ENCODE results near the gene CEP72. TPM values are rescaled to one million over a fixed set of nuclear protein-coding genes. Genes with fewer than 3 reads are reported as not detected.

Gene CEP72
- total and polyA plus RNA-seq, 5 experiments from 2014 or later, result 2.8 to 28.8 (median 6.4) TPM

GRCh38 chr5:638501-639252 lies 26.5 kb downstream of the CEP72 start:
- no peaks in the 10 kb centered on the region for H3K27me3 Mint-ChIP-seq
- H3K36me3 Mint-ChIP-seq, result peaks cover 10 to 79% (median 30%) of the 10 kb centered on the region in 3 donors
- peaks cover 0 to 2% (median 0%) of the 10 kb centered on the region in 4 donors for H3K4me1 Mint-ChIP-seq
- peaks cover 0 to 3% (median 0%) of the 10 kb centered on the region in 9 donors for H3K9me3 Mint-ChIP-seq
- no peak overlapping the region for H3K27ac Mint-ChIP-seq
- ATAC-seq (no peak), DNase-seq (no peak)
- POLR2A ChIA-PET, result no interaction called here
- H3K4me3 Mint-ChIP-seq, result no peak overlapping the region

GRCh38 chr5:639253-639530 lies 27.1 kb downstream of the CEP72 start:
- Mint-ChIP-seq H3K4me3 (no peak overlapping the region), H3K9me3 (peaks cover 0 to 3% (median 0%) of the 10 kb centered on the region in 9 donors), H3K4me1 (peaks cover 0 to 2% (median under 1%) of the 10 kb centered on the region in 4 donors), H3K27me3 (no peaks in the 10 kb centered on the region), H3K36me3 (peaks cover 10 to 76% (median 25%) of the 10 kb centered on the region in 3 donors), H3K27ac (no peak overlapping the region)
- DNase-seq (no peak), ATAC-seq (no peak)
- POLR2A ChIA-PET, result no interaction called here

- no peak overlapping the region for H3K27ac Mint-ChIP-seq
- POLR2A ChIA-PET, result no interaction called here
- peaks cover 0 to 3% (median 0%) of the 10 kb centered on the region in 9 donors for H3K9me3 Mint-ChIP-seq
- H3K4me1 Mint-ChIP-seq, result peaks cover 0 to 3% (median 1%) of the 10 kb centered on the region in 4 donors
- H3K27me3 Mint-ChIP-seq, result no peaks in the 10 kb centered on the region
- ATAC-seq, result no peak
- no peak overlapping the region for H3K4me3 Mint-ChIP-seq
- no peak for DNase-seq
- H3K36me3 Mint-ChIP-seq, result peaks cover 6 to 75% (median 20%) of the 10 kb centered on the region in 3 donors
These were observed 27.6 kb downstream of the CEP72 start for GRCh38 chr5:639584-640213.

- Mint-ChIP-seq H3K36me3 (peaks cover 5 to 73% (median 11%) of the 10 kb centered on the region in 3 donors), H3K27me3 (no peaks in the 10 kb centered on the region), H3K27ac (no peak overlapping the region), H3K4me3 (no peak overlapping the region), H3K9me3 (peaks cover 0 to 3% (median 0%) of the 10 kb centered on the region in 9 donors), H3K4me1 (peaks cover 0 to 3% (median 1%) of the 10 kb centered on the region in 4 donors)
- POLR2A ChIA-PET, result no interaction called here
- ATAC-seq (no peak), DNase-seq (no peak)
These were observed 28.6 kb downstream of the CEP72 start for GRCh38 chr5:640461-641330.

GRCh38 chr5:641331-641765 lies 29.2 kb downstream of the CEP72 start:
- Mint-ChIP-seq H3K4me3 (no peak overlapping the region), H3K9me3 (no peaks in the 10 kb centered on the region), H3K36me3 (peaks cover 0 to 73% (median 5%) of the 10 kb centered on the region in 3 donors), H3K27me3 (no peaks in the 10 kb centered on the region), H3K27ac (no peak overlapping the region), H3K4me1 (peaks cover 0 to 3% (median 1%) of the 10 kb centered on the region in 4 donors)
- POLR2A ChIA-PET, result no interaction called here
- ATAC-seq (no peak), DNase-seq (no peak)

- peaks cover 0 to 64% (median 0%) of the 10 kb centered on the region in 3 donors for H3K36me3 Mint-ChIP-seq
- POLR2A ChIA-PET, result interaction anchor here (0.6 kb wide), 1 partner anchor 371 kb away, joined by 4 read pairs; the partner anchor contains the start of gene PDCD6
These were observed 30.3 kb downstream of the CEP72 start for GRCh38 chr5:642481-642880.

GRCh38 chr5:643351-643801 lies 31.2 kb downstream of the CEP72 start:
- H3K9me3 Mint-ChIP-seq, result no peaks in the 10 kb centered on the region
- H3K4me1 Mint-ChIP-seq, result peaks cover 0 to 3% (median 1%) of the 10 kb centered on the region in 4 donors
- no peak for ATAC-seq
- POLR2A ChIA-PET, result interaction anchor here (0.6 kb wide), 1 partner anchor 372 kb away, joined by 4 read pairs; the partner anchor contains the start of gene PDCD6
- no peak overlapping the region for H3K27ac Mint-ChIP-seq
- DNase-seq, result no peak
- H3K36me3 Mint-ChIP-seq, result peaks cover 0 to 59% (median 0%) of the 10 kb centered on the region in 3 donors
- no peaks in the 10 kb centered on the region for H3K27me3 Mint-ChIP-seq
- H3K4me3 Mint-ChIP-seq, result no peak overlapping the region

More at GRCh38 chr5:642481-642880, 30.3 kb downstream of the CEP72 start:
- no peak overlapping the region for H3K27ac Mint-ChIP-seq
- ATAC-seq (no peak), DNase-seq (no peak)
- H3K27me3 Mint-ChIP-seq, result no peaks in the 10 kb centered on the region
- H3K4me3 Mint-ChIP-seq, result no peak overlapping the region
- H3K4me1 Mint-ChIP-seq, result peaks cover 0 to 3% (median 1%) of the 10 kb centered on the region in 4 donors
- no peaks in the 10 kb centered on the region for H3K9me3 Mint-ChIP-seq

- H3K27ac Mint-ChIP-seq, result no peak overlapping the region
- peaks cover 0 to 3% (median 1%) of the 10 kb centered on the region in 4 donors for H3K4me1 Mint-ChIP-seq
- peaks cover 0 to 55% (median 0%) of the 10 kb centered on the region in 3 donors for H3K36me3 Mint-ChIP-seq
- H3K4me3 Mint-ChIP-seq, result no peak overlapping the region
- no peaks in the 10 kb centered on the region for H3K27me3 Mint-ChIP-seq
- no peaks in the 10 kb centered on the region for H3K9me3 Mint-ChIP-seq
- ATAC-seq, result no peak
- POLR2A ChIA-PET, result no interaction called here
- DNase-seq, result no peak
These were observed 31.7 kb downstream of the CEP72 start for GRCh38 chr5:643811-644271.

- no peak for DNase-seq
- POLR2A ChIA-PET, result no interaction called here
- no peak for ATAC-seq
- H3K36me3 Mint-ChIP-seq, result peaks cover 0 to 51% (median 0%) of the 10 kb centered on the region in 3 donors
- no peak overlapping the region for H3K4me3 Mint-ChIP-seq
- H3K4me1 Mint-ChIP-seq, result peaks cover 0 to 3% (median 1%) of the 10 kb centered on the region in 4 donors
- no peak overlapping the region for H3K27ac Mint-ChIP-seq
- H3K9me3 Mint-ChIP-seq, result no peaks in the 10 kb centered on the region
- H3K27me3 Mint-ChIP-seq, result no peaks in the 10 kb centered on the region
These were observed 32.4 kb downstream of the CEP72 start for GRCh38 chr5:644509-644908.

- H3K4me1 Mint-ChIP-seq, result peaks cover 0 to 3% (median 1%) of the 10 kb centered on the region in 4 donors
- H3K36me3 Mint-ChIP-seq, result peaks cover 0 to 47% (median 0%) of the 10 kb centered on the region in 3 donors
- no peaks in the 10 kb centered on the region for H3K9me3 Mint-ChIP-seq
- no peak overlapping the region for H3K4me3 Mint-ChIP-seq
- DNase-seq (no peak), ATAC-seq (no peak)
- no peak overlapping the region for H3K27ac Mint-ChIP-seq
- no peaks in the 10 kb centered on the region for H3K27me3 Mint-ChIP-seq
- POLR2A ChIA-PET, result no interaction called here
These were observed 32.8 kb downstream of the CEP72 start for GRCh38 chr5:644971-645370.

- DNase-seq, result no peak
- H3K9me3 Mint-ChIP-seq, result no peaks in the 10 kb centered on the region
- no peak overlapping the region for H3K4me3 Mint-ChIP-seq
- ATAC-seq, result no peak
- H3K4me1 Mint-ChIP-seq, result peaks cover 0 to 3% (median 1%) of the 10 kb centered on the region in 4 donors
- POLR2A ChIA-PET, result no interaction called here
- H3K27me3 Mint-ChIP-seq, result no peaks in the 10 kb centered on the region
- H3K36me3 Mint-ChIP-seq, result peaks cover 0 to 43% (median 0%) of the 10 kb centered on the region in 3 donors
- no peak overlapping the region for H3K27ac Mint-ChIP-seq
These were observed 33.3 kb downstream of the CEP72 start for GRCh38 chr5:645421-645820.

- DNase-seq (no peak), ATAC-seq (no peak)
- peaks cover 0 to 3% (median 1%) of the 10 kb centered on the region in 4 donors for H3K4me1 Mint-ChIP-seq
- no peaks in the 10 kb centered on the region for H3K9me3 Mint-ChIP-seq
- H3K27ac Mint-ChIP-seq, result peak overlapping the region in 2 of 10 donors; percentile 33
- no peaks in the 10 kb centered on the region for H3K27me3 Mint-ChIP-seq
- H3K4me3 Mint-ChIP-seq, result peak overlapping the region in 1 of 10 donors; percentile 6
- H3K36me3 Mint-ChIP-seq, result peaks cover 0 to 32% (median 0%) of the 10 kb centered on the region in 3 donors
- POLR2A ChIA-PET, result no interaction called here
These were observed 34.5 kb downstream of the CEP72 start for GRCh38 chr5:646396-647201.
